ENCODE measurements around the gene NOC2L.
"Not testable (repeated sequence)": the region's sequence is repeated elsewhere in the genome, so short reads cannot be mapped to it uniquely, and the experiment has no call there.

GRCh38 chr1:897951-898350 is 61.1 kb downstream of the NOC2L start:
- TF ChIP-seq ZNF217 (CRISPR knock-in tag; IDR thresholded peaks at IDR 0.05); RFX5 (IDR thresholded peaks at IDR 0.05; ENCODE audit: low read depth, low read length); SMC3 (conservative IDR thresholded peaks at IDR 0.05; ENCODE audit: insufficient read depth, low read depth, low read length); ZFX (CRISPR knock-in tag; IDR thresholded peaks at IDR 0.05); CTCF (IDR thresholded peaks at IDR 0.05 in 2 of 3, conservative IDR thresholded peaks at IDR 0.05 in 1 of 3; ENCODE audit: insufficient read depth in 2 of 3, low read depth in 1 of 3, low read length in 3 of 3); ZNF354B (CRISPR knock-in tag; IDR thresholded peaks at IDR 0.05); HDAC6 (IDR thresholded peaks at IDR 0.05; ENCODE audit: low read depth, low read length): not testable (repeated sequence)
